Measurements from ENCODE around the gene CCR9.

CCR9 gene

GRCh38 chr3:45948881-45949280 lies 62.5 kb downstream of the CCR9 start:
- ATAC-seq (replicated peaks) (no peak), DNase-seq (no peak)
- H3K27ac Mint-ChIP-seq: peak overlapping the region; percentile 86 to 92
- H3K9me3 Mint-ChIP-seq: no peaks in the 10 kb centered on the region
- peaks cover 87% of the 10 kb centered on the region for H3K36me3 Mint-ChIP-seq (ENCODE audit: insufficient read depth)
- H3K4me1 Mint-ChIP-seq (ENCODE audit: low read depth in 2 of 2): peaks cover 84 to 89% of the 10 kb centered on the region in 2 donors
- H3K27me3 Mint-ChIP-seq: no peaks in the 10 kb centered on the region
- peak overlapping the region; percentile 61 to 87 for H3K4me3 Mint-ChIP-seq

- H3K9me3 Mint-ChIP-seq: no peaks in the 10 kb centered on the region
- ATAC-seq (replicated peaks) (no peak), DNase-seq (no peak)
- H3K4me1 Mint-ChIP-seq (ENCODE audit: low read depth in 2 of 2): peaks cover 88 to 91% of the 10 kb centered on the region in 2 donors
- peaks cover 92% of the 10 kb centered on the region for H3K36me3 Mint-ChIP-seq (ENCODE audit: insufficient read depth)
- H3K27me3 Mint-ChIP-seq: no peaks in the 10 kb centered on the region
- H3K27ac Mint-ChIP-seq: peak overlapping the region; percentile 86 to 92
- H3K4me3 Mint-ChIP-seq: peak overlapping the region; percentile 61 to 87
These were observed 63.1 kb downstream of the CCR9 start for GRCh38 chr3:45949432-45949831.

GRCh38 chr3:45950131-45950530 lies 63.8 kb downstream of the CCR9 start:
- Mint-ChIP-seq H3K27ac (peak overlapping the region; percentile 86 to 92), H3K4me3 (peak overlapping the region; percentile 61 to 87), H3K4me1 (ENCODE audit: low read depth in 2 of 2) (peaks cover 86% of the 10 kb centered on the region in 2 donors), H3K9me3 (no peaks in the 10 kb centered on the region), H3K27me3 (no peaks in the 10 kb centered on the region), H3K36me3 (ENCODE audit: insufficient read depth) (peaks cover 93% of the 10 kb centered on the region)
- DNase-seq: no peak
- no peak for ATAC-seq (replicated peaks)

- Mint-ChIP-seq H3K36me3 (ENCODE audit: insufficient read depth) (peaks cover 91% of the 10 kb centered on the region), H3K4me3 (peak overlapping the region; percentile 61 to 87), H3K27me3 (no peaks in the 10 kb centered on the region), H3K27ac (peak overlapping the region; percentile 86 to 92), H3K9me3 (no peaks in the 10 kb centered on the region), H3K4me1 (ENCODE audit: low read depth in 2 of 2) (peaks cover 78 to 83% of the 10 kb centered on the region in 2 donors)
- DNase-seq: peak; percentile 58 to 67 (median 65)
- ATAC-seq (replicated peaks): peak; percentile 90
These were observed 64.6 kb downstream of the CCR9 start for GRCh38 chr3:45950686-45951600.

- H3K36me3 Mint-ChIP-seq (ENCODE audit: insufficient read depth): peaks cover 89% of the 10 kb centered on the region
- DNase-seq (no peak), ATAC-seq (replicated peaks) (no peak)
- peaks cover 69 to 73% of the 10 kb centered on the region in 2 donors for H3K4me1 Mint-ChIP-seq (ENCODE audit: low read depth in 2 of 2)
- no peaks in the 10 kb centered on the region for H3K27me3 Mint-ChIP-seq
- H3K9me3 Mint-ChIP-seq: no peaks in the 10 kb centered on the region
- peak overlapping the region; percentile 61 to 87 for H3K4me3 Mint-ChIP-seq
- H3K27ac Mint-ChIP-seq: peak overlapping the region; percentile 86 to 92
These were observed 65.6 kb downstream of the CCR9 start for GRCh38 chr3:45951946-45952345.

- no peak for DNase-seq
- peak overlapping the region; percentile 86 to 92 for H3K27ac Mint-ChIP-seq
- H3K27me3 Mint-ChIP-seq: no peaks in the 10 kb centered on the region
- H3K4me1 Mint-ChIP-seq (ENCODE audit: low read depth in 2 of 2): peaks cover 70 to 71% of the 10 kb centered on the region in 2 donors
- H3K4me3 Mint-ChIP-seq: peak overlapping the region; percentile 34 to 87
- no peaks in the 10 kb centered on the region for H3K9me3 Mint-ChIP-seq
- ATAC-seq (replicated peaks): no peak
- peaks cover 90% of the 10 kb centered on the region for H3K36me3 Mint-ChIP-seq (ENCODE audit: insufficient read depth)
These were observed 66.1 kb downstream of the CCR9 start for GRCh38 chr3:45952456-45952855.
